GM23338 (cell line): Measurements from ENCODE around the gene CADM4. TPM values are rescaled to one million over a fixed set of nuclear protein-coding genes. Genes with fewer than 3 reads are reported as not detected.

Experiments used
- ATAC-seq: fragments of 200-7000 bp; cut with Tn5 transposase; 3 replicates; pipeline ENCODE4 v1.9.1; 2020
- DNase-seq: peaks from one replicate; pipeline ENCODE4 v3.0.0-alpha.2; 2015; ENCODE audit warnings: low spot score
- H2AFZ ChIP-seq: fragments of 200-600 bp; sonication (generic); 2 replicates; pipeline ENCODE4 v1.8.0; 2016; ENCODE audit warnings: antibody characterized with exemption, mild to moderate bottlenecking, moderate library complexity
- H3F3A ChIP-seq: fragments of 200-600 bp; sonication (generic); replicated peaks from 2 replicates; pipeline ENCODE4 v1.8.0; 2017; ENCODE audit warnings: antibody characterized with exemption, mixed run types, low read depth
- H3K27ac ChIP-seq: fragments of 200-600 bp; sonication (generic); 2 replicates; pipeline ENCODE4 v1.6.1; 2016; ENCODE audit warnings: low read depth
- H3K27me3 ChIP-seq: fragments of 200-600 bp; sonication (generic); 2 replicates; pipeline ENCODE4 v1.8.0; 2016; ENCODE audit warnings: mild to moderate bottlenecking, mixed run types, moderate library complexity; ENCODE audit not compliant: insufficient read depth
- H3K36me3 ChIP-seq: fragments of 200-600 bp; sonication (generic); 2 replicates; pipeline ENCODE4 v1.8.0; 2016; ENCODE audit warnings: mild to moderate bottlenecking; ENCODE audit not compliant: insufficient read depth
- H3K4me1 ChIP-seq: fragments of 200-600 bp; sonication (generic); 2 replicates; pipeline ENCODE4 v1.8.0; 2016; ENCODE audit warnings: mild to moderate bottlenecking, moderate library complexity; ENCODE audit not compliant: insufficient read depth
- H3K4me2 ChIP-seq: fragments of 200-600 bp; sonication (generic); 2 replicates; pipeline ENCODE4 v1.7.1; 2017; ENCODE audit warnings: mixed run types
- H3K4me3 ChIP-seq: fragments of 200-600 bp; sonication (generic); 2 replicates; pipeline ENCODE4 v1.6.1; 2016; ENCODE audit warnings: mixed run types
- H3K79me2 ChIP-seq: fragments of 200-600 bp; sonication (generic); replicated peaks from 2 replicates; pipeline ENCODE4 v1.8.0; 2017; ENCODE audit warnings: mild to moderate bottlenecking; ENCODE audit not compliant: insufficient read depth
- H3K9me2 ChIP-seq: fragments of 200-600 bp; sonication (generic); 2 replicates; pipeline ENCODE4 v1.8.0; 2017; ENCODE audit not compliant: insufficient read depth
- H4K20me1 ChIP-seq: fragments of 200-600 bp; sonication (generic); replicated peaks from 2 replicates; pipeline ENCODE4 v1.8.0; 2017; ENCODE audit warnings: mild to moderate bottlenecking; ENCODE audit not compliant: insufficient read depth
- H3K27ac Mint-ChIP-seq: 2 replicates; pipeline ENCODE4 v1.8.0; 2020; ENCODE audit warnings: inconsistent platforms, mild to moderate bottlenecking, moderate library complexity, mixed read lengths
- H3K27me3 Mint-ChIP-seq: 3 replicates; pipeline ENCODE4 v1.8.0; 2022; ENCODE audit warnings: low read depth, mild to moderate bottlenecking, moderate library complexity, mixed read lengths, inconsistent platforms; ENCODE audit not compliant: insufficient read depth, poor library complexity
- H3K36me3 Mint-ChIP-seq: 3 replicates; pipeline ENCODE4 v1.8.0; 2021; ENCODE audit warnings: low read depth, mild to moderate bottlenecking, inconsistent platforms, moderate library complexity, mixed read lengths
- H3K4me1 Mint-ChIP-seq: 3 replicates; pipeline ENCODE4 v1.8.0; 2020; ENCODE audit warnings: mild to moderate bottlenecking, inconsistent platforms, mixed read lengths
- H3K4me3 Mint-ChIP-seq: 3 replicates; pipeline ENCODE4 v1.8.0; 2021; ENCODE audit warnings: moderate library complexity, mild to moderate bottlenecking, inconsistent platforms, mixed read lengths
- H3K9me3 Mint-ChIP-seq: 3 replicates; pipeline ENCODE4 v1.8.0; 2020; ENCODE audit warnings: moderate library complexity, mild to moderate bottlenecking, inconsistent platforms, mixed read lengths
- CREB1 ChIP-seq: fragments of 250-450 bp; sonication (Bioruptor Pico); IDR thresholded peaks from 2 replicates; pipeline ENCODE4 v1.5.0; 2020; ENCODE audit warnings: low read depth, mild to moderate bottlenecking, moderate library complexity
- CTCF ChIP-seq, 2 experiments: fragments of 200-600 bp in 1 of 2; sonication (generic) in 1 of 2; conservative IDR thresholded peaks; 2 replicates each; pipeline versions ENCODE4 v1.5.1 to v1.6.1; 2016 to 2017; ENCODE audit warnings: antibody characterized with exemption in 2 of 2, low read depth in 2 of 2, mild to moderate bottlenecking in 2 of 2, moderate library complexity in 1 of 2
- ETS1 ChIP-seq: IDR thresholded peaks from 2 replicates; pipeline ENCODE4 v1.6.1; 2016; ENCODE audit warnings: antibody characterized with exemption
- EZH2 ChIP-seq: fragments of 200-600 bp; sonication (generic); IDR thresholded peaks from one replicate; pipeline ENCODE4 v1.8.0; 2017; ENCODE audit warnings: antibody characterized with exemption, mild to moderate bottlenecking, low read depth; ENCODE audit not compliant: unreplicated experiment
- EZH2phosphoT487 ChIP-seq: fragments of 200-600 bp; sonication (generic); IDR thresholded peaks from one replicate; pipeline ENCODE4 v1.8.1; 2018; ENCODE audit warnings: antibody characterized with exemption; ENCODE audit not compliant: unreplicated experiment
- JUNB ChIP-seq: IDR thresholded peaks from one replicate; pipeline ENCODE4 v1.6.1; 2016; ENCODE audit warnings: antibody characterized with exemption; ENCODE audit not compliant: unreplicated experiment
- NANOG ChIP-seq: IDR thresholded peaks from 2 replicates; pipeline ENCODE4 v1.6.1; 2016; ENCODE audit warnings: antibody characterized with exemption, borderline replicate concordance
- POLR2AphosphoS5 ChIP-seq: IDR thresholded peaks from 2 replicates; pipeline ENCODE4 v1.6.1; 2016; ENCODE audit warnings: antibody characterized with exemption, low read depth
- REST ChIP-seq: IDR thresholded peaks from one replicate; pipeline ENCODE4 v1.6.1; 2018; ENCODE audit warnings: antibody characterized with exemption; ENCODE audit not compliant: unreplicated experiment
- ZNF114 ChIP-seq: fragments of 250-450 bp; sonication (Bioruptor Pico); IDR thresholded peaks from 2 replicates; pipeline ENCODE4 v1.5.0; 2020; ENCODE audit warnings: mild to moderate bottlenecking, moderate library complexity
- ZNF462 ChIP-seq: fragments of 250-450 bp; sonication (Bioruptor Pico); IDR thresholded peaks from 2 replicates; pipeline ENCODE4 v1.5.0; 2020; ENCODE audit warnings: mild to moderate bottlenecking, moderate library complexity
- polyA plus RNA-seq: library from polyadenylated mRNA; unstranded; fragments of >200 nt; fragmentation: Nextera tagmentation; extraction: Ambion mirVana; gene quantifications from 2 replicates; pipeline ENCODE4 v1.2.1, GENCODE V29; 2016
- total RNA-seq: library from RNA; depleted of rRNA; stranded (reverse); fragments of >200 nt; shearing (Covaris generic); gene quantifications from 2 replicates; pipeline ENCODE4 v1.2.3, GENCODE V29; 2014

Gene CADM4
- total and polyA plus RNA-seq, 2 experiments from 2014 or later, result 3.7 to 21.2 TPM

GRCh38 chr19:43589678-43590077, 50.0 kb downstream of the CADM4 start (continued):
- TF ChIP-seq JUNB (no peak), NANOG (no peak), CTCF (conservative IDR thresholded peaks at IDR 0.05; ENCODE audit: low read depth in 2 of 2) (no peak), ETS1 (no peak), POLR2AphosphoS5 (no peak)

GRCh38 chr19:43589277-43589676, 50.4 kb downstream of the CADM4 start:
- Mint-ChIP-seq H3K9me3 (no peaks in the 10 kb centered on the region; the same call in 2 of the 3 replicates), H3K27me3 (peaks cover 3% of the 10 kb centered on the region), H3K4me1 (peaks cover 7% of the 10 kb centered on the region; the same call in 1 of the 3 replicates), H3K27ac (no peak overlapping the region), H3K4me3 (no peak overlapping the region), H3K36me3 (peaks cover 36% of the 10 kb centered on the region)
- H3K4me1 ChIP-seq, result no peaks in the 10 kb centered on the region
- peaks cover 13% of the 10 kb centered on the region; the same call in 1 of the 2 replicates for H4K20me1 ChIP-seq
- no peak overlapping the region for H3K4me2 ChIP-seq
- H3K36me3 ChIP-seq, result peaks cover 7% of the 10 kb centered on the region; the same call in 1 of the 2 replicates
- no peaks in the 10 kb centered on the region for H3K27me3 ChIP-seq
- DNase-seq, result no peak
- ATAC-seq, result no peak
- H2AFZ ChIP-seq, result no peak overlapping the region
- H3K27ac ChIP-seq, result no peak overlapping the region
- H3K79me2 ChIP-seq, result peaks cover 4% of the 10 kb centered on the region; the same call in 1 of the 2 replicates
- no peak overlapping the region for H3K4me3 ChIP-seq
- no peaks in the 10 kb centered on the region for H3K9me2 ChIP-seq
- 0 out of 2 replicates have a peak, but pooled peaks cover 4% of the 10 kb centered on the region for H3F3A ChIP-seq
- TF ChIP-seq EZH2phosphoT487 (no peak), POLR2AphosphoS5 (no peak), ZNF462 (CRISPR knock-in tag) (no peak), ETS1 (no peak), CREB1 (CRISPR knock-in tag) (no peak), EZH2 (no peak), ZNF114 (no peak), REST (no peak)
